NCI-H1694 (cell line): ENCODE results near the gene KLHL10.
"Not testable (repeated sequence)": the region's sequence is repeated elsewhere in the genome, so short reads cannot be mapped to it uniquely, and the experiment has no call there.

Experiments
- DNase-seq: peaks from one replicate; lab custom pipeline; 2025; lab: John Stamatoyannopoulos, UW

The KLHL10 gene

GRCh38 chr17:41851382-41851781 is 13.8 kb downstream of the KLHL10 start:
- DNase-seq, result not testable (repeated sequence)

- DNase-seq, result no peak
These were observed 22.8 kb downstream of the KLHL10 start for GRCh38 chr17:41860254-41860931.

- DNase-seq, result no peak
These were observed 25.6 kb downstream of the KLHL10 start for GRCh38 chr17:41863074-41863848.

- no peak for DNase-seq
These were observed 26.8 kb downstream of the KLHL10 start for GRCh38 chr17:41864498-41864835.

- peak; percentile 73 for DNase-seq
These were observed 27.4 kb downstream of the KLHL10 start, which contains the start of gene KLHL11 for GRCh38 chr17:41864836-41865595. KLHL11 (minus strand) TSS chr17:41865423; CDS start chr17:41865370, 53 bp downstream.

GRCh38 chr17:41865596-41865893 is 27.9 kb downstream of the KLHL10 start:
- DNase-seq, result no peak

GRCh38 chr17:41868568-41868967 is 30.9 kb downstream of the KLHL10 start:
- no peak for DNase-seq

GRCh38 chr17:41869426-41869825 is 31.8 kb downstream of the KLHL10 start:
- DNase-seq, result no peak

GRCh38 chr17:41870097-41870496 is 32.5 kb downstream of the KLHL10 start:
- DNase-seq, result no peak

- no peak for DNase-seq
These were observed 33.0 kb downstream of the KLHL10 start for GRCh38 chr17:41870627-41871026.

GRCh38 chr17:41871789-41872188 is 34.2 kb downstream of the KLHL10 start:
- no peak for DNase-seq

- no peak for DNase-seq
These were observed 36.1 kb downstream of the KLHL10 start for GRCh38 chr17:41873559-41874292.

- not testable (repeated sequence) for DNase-seq
These were observed 36.7 kb downstream of the KLHL10 start for GRCh38 chr17:41874293-41874670.

GRCh38 chr17:41880130-41880529 is 42.5 kb downstream of the KLHL10 start:
- no peak for DNase-seq

GRCh38 chr17:41882756-41883155 is 45.1 kb downstream of the KLHL10 start:
- no peak for DNase-seq

- no peak for DNase-seq
These were observed 48.1 kb downstream of the KLHL10 start for GRCh38 chr17:41885733-41886132.

- DNase-seq, result no peak
These were observed 50.8 kb downstream of the KLHL10 start for GRCh38 chr17:41888332-41888965.

- no peak for DNase-seq
These were observed 53.8 kb downstream of the KLHL10 start for GRCh38 chr17:41891135-41892020.

- DNase-seq, result no peak
These were observed 54.4 kb downstream of the KLHL10 start for GRCh38 chr17:41892021-41892376.

GRCh38 chr17:41893384-41893783 is 55.8 kb downstream of the KLHL10 start:
- DNase-seq, result no peak

- no peak for DNase-seq
These were observed 57.2 kb downstream of the KLHL10 start for GRCh38 chr17:41894791-41895331.
